IPS-18c (cell line): ENCODE data around the gene SIRT5.

Experiments used
- H3K4me3 ChIP-seq: 2 replicates; pipeline ENCODE4 v1.7.0; 2013; ENCODE audit warnings: low read depth, mild to moderate bottlenecking, low read length, moderate library complexity; ENCODE audit not compliant: insufficient read depth
- H3K9me3 ChIP-seq: one replicate; pipeline ENCODE4 v1.6.1; 2013; ENCODE audit warnings: mild to moderate bottlenecking, low read length, moderate library complexity; ENCODE audit not compliant: control insufficient read depth, insufficient read depth

The SIRT5 gene

GRCh38 chr6:13544454-13545186 is 29.8 kb upstream of the SIRT5 start:
- no peak overlapping the region for H3K4me3 ChIP-seq
- peaks cover 2% of the 10 kb centered on the region for H3K9me3 ChIP-seq

- H3K4me3 ChIP-seq = no peak overlapping the region
Measured at GRCh38 chr6:13545885-13546284, 28.5 kb upstream of the SIRT5 start.

GRCh38 chr6:13548500-13549210 is 25.7 kb upstream of the SIRT5 start:
- Histone ChIP-seq H3K9me3 (no peaks in the 10 kb centered on the region), H3K4me3 (no peak overlapping the region)

More at GRCh38 chr6:13545885-13546284, 28.5 kb upstream of the SIRT5 start:
- H3K9me3 ChIP-seq = peaks cover 2% of the 10 kb centered on the region

- H3K4me3 ChIP-seq = no peak overlapping the region
- H3K9me3 ChIP-seq = no peaks in the 10 kb centered on the region
Measured at GRCh38 chr6:13550656-13551055, 23.7 kb upstream of the SIRT5 start.

- no peak overlapping the region for H3K4me3 ChIP-seq
Measured at GRCh38 chr6:13553646-13554045, 20.8 kb upstream of the SIRT5 start.

GRCh38 chr6:13554929-13555333 is 19.5 kb upstream of the SIRT5 start:
- Histone ChIP-seq H3K9me3 (no peaks in the 10 kb centered on the region), H3K4me3 (no peak overlapping the region)

More at GRCh38 chr6:13553646-13554045, 20.8 kb upstream of the SIRT5 start:
- no peaks in the 10 kb centered on the region for H3K9me3 ChIP-seq

- Histone ChIP-seq H3K4me3 (no peak overlapping the region), H3K9me3 (no peaks in the 10 kb centered on the region)
Measured at GRCh38 chr6:13557841-13558240, 16.6 kb upstream of the SIRT5 start.

GRCh38 chr6:13558718-13559117 is 15.7 kb upstream of the SIRT5 start:
- H3K9me3 ChIP-seq = no peaks in the 10 kb centered on the region
- no peak overlapping the region for H3K4me3 ChIP-seq

- H3K4me3 ChIP-seq = no peak overlapping the region
- H3K9me3 ChIP-seq = no peaks in the 10 kb centered on the region
Measured at GRCh38 chr6:13559251-13559650, 15.2 kb upstream of the SIRT5 start.

GRCh38 chr6:13559968-13560650 is 14.3 kb upstream of the SIRT5 start:
- no peaks in the 10 kb centered on the region for H3K9me3 ChIP-seq
- H3K4me3 ChIP-seq = no peak overlapping the region

- no peak overlapping the region for H3K4me3 ChIP-seq
- no peaks in the 10 kb centered on the region for H3K9me3 ChIP-seq
Measured at GRCh38 chr6:13560651-13561044, 13.8 kb upstream of the SIRT5 start.

GRCh38 chr6:13561624-13562267 is 12.7 kb upstream of the SIRT5 start:
- no peak overlapping the region for H3K4me3 ChIP-seq
- no peaks in the 10 kb centered on the region for H3K9me3 ChIP-seq

GRCh38 chr6:13563009-13563408 is 11.4 kb upstream of the SIRT5 start:
- Histone ChIP-seq H3K9me3 (no peaks in the 10 kb centered on the region), H3K4me3 (no peak overlapping the region)

GRCh38 chr6:13565921-13566320 is 8.5 kb upstream of the SIRT5 start:
- H3K9me3 ChIP-seq = no peaks in the 10 kb centered on the region
- no peak overlapping the region for H3K4me3 ChIP-seq

- Histone ChIP-seq H3K4me3 (no peak overlapping the region), H3K9me3 (no peaks in the 10 kb centered on the region)
Measured at GRCh38 chr6:13566500-13566899, 7.9 kb upstream of the SIRT5 start.

GRCh38 chr6:13568970-13569369 is 5.4 kb upstream of the SIRT5 start:
- Histone ChIP-seq H3K4me3 (no peak overlapping the region), H3K9me3 (no peaks in the 10 kb centered on the region)

- H3K9me3 ChIP-seq = no peaks in the 10 kb centered on the region
- no peak overlapping the region for H3K4me3 ChIP-seq
Measured at GRCh38 chr6:13572240-13572639, 2.2 kb upstream of the SIRT5 start.
